ENCODE results near the gene DUSP1.
"Not testable (repeated sequence)": the region's sequence is repeated elsewhere in the genome, so short reads cannot be mapped to it uniquely, and the experiment has no call there.

DNA sequence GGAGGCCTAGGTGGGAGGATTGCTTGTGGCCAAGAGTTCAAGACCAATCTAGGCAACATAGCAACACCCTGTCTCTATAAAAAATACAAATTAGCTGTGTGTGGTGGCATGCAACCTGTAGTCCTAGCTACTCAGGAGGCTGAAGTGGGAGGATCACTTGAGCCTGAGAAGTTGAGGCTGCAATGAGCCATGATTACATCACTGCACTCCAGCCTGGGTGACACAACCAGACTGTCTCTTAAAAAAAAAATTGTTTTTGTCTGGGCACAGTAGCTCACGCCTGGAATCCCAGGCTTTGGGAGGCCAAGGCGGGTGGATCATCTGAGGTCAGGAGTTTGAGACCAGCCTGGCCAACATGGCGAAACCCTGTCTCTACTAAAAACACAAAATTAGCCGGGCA, 40.0 kb upstream of the DUSP1 start:
- TF ChIP-seq, protein P1, sequence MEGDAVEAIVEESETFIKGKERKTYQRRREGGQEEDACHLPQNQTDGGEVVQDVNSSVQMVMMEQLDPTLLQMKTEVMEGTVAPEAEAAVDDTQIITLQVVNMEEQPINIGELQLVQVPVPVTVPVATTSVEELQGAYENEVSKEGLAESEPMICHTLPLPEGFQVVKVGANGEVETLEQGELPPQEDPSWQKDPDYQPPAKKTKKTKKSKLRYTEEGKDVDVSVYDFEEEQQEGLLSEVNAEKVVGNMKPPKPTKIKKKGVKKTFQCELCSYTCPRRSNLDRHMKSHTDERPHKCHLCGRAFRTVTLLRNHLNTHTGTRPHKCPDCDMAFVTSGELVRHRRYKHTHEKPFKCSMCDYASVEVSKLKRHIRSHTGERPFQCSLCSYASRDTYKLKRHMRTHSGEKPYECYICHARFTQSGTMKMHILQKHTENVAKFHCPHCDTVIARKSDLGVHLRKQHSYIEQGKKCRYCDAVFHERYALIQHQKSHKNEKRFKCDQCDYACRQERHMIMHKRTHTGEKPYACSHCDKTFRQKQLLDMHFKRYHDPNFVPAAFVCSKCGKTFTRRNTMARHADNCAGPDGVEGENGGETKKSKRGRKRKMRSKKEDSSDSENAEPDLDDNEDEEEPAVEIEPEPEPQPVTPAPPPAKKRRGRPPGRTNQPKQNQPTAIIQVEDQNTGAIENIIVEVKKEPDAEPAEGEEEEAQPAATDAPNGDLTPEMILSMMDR (conservative IDR thresholded peaks at IDR 0.05 in 1 of 2, IDR thresholded peaks at IDR 0.05 in 1 of 2; ENCODE audit: extremely low read depth in 1 of 2, insufficient read depth in 1 of 2, low read depth in 1 of 2, low read length in 2 of 2) = not testable (repeated sequence)
- not testable (repeated sequence) for TF ChIP-seq EZH2 (IDR thresholded peaks at IDR 0.05; ENCODE audit: borderline replicate concordance, low read length)

Measured in mammary epithelial cell (primary cell).